NCI-H1417 (cell line): ENCODE data around the gene INSRR.

Experiments used
- DNase-seq, 3 experiments: peaks; one replicate each; lab custom pipeline; 2025; lab: John Stamatoyannopoulos, UW

INSRR gene

DNA sequence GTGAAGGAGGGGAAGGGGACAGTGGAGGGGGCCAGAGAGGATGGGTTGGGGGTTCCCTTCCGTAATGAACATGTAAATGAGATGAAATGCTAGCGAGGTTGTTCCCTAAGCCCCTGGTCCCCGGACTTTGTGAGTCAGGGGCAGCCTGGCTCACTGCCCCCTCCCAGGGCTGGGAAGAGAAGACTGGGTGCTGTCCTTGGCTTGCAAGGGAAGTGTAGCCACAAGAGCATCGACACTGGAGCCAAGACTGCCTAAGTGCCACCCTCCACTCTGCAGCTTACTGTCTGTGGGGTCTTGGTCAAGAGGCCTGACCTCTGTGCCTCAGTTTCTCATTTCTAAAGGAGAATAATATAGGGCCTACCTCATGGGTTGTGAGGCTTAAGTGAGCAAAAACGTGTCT is 35.1 kb upstream of the INSRR start:
- DNase-seq = no peak

DNA sequence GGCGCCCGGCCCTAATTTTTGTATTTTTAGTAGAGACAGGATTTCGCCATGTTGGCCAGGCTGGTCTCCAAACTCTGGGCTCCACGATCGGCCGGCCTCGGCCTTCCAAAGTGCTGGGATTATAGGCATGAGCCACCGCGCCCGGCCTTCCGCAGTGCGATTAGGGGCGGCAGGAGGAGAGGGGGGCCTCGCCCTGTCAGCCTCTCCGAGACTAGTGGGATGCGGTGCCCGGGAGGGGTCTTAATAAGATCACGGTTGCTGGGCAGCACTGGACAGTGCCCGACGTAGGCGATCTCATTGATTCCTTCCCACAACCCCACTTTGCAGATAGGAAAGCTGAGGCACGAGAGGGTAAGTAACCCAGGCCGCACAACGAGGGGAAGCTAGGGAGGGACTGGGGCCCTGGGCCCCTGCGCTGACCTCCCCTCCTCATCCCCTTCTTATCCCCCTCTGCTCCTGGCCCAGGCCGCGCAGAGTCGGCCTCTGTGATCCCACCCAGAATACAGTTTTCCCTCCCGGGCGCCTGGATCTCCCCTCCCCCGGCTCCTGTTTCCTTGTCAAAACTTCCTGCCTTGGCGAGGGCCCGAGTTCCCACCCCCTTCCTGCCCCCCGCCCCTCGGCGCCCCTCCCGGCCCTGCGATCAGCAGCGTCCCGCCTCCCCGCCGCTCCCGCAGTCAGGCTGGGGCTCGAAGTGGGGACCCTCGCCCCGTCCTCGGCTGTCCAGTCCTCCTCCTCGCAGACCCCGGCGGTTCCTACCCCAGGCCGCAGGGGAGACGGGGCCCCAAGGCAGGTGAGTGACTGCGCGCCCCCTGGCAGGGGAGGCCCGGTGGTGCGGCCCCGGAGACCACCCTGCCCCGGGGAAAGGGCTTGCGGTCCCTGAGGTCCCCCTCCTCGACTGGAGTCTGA is 34.4 kb upstream of the INSRR start, which contains the start of gene PEAR1:
Gene PEAR1 (plus strand): TSS at position 671 of the 906 bp plus-strand sequence. CDS start 10,209 bp downstream, outside the sequence.
- no peak for DNase-seq

DNA sequence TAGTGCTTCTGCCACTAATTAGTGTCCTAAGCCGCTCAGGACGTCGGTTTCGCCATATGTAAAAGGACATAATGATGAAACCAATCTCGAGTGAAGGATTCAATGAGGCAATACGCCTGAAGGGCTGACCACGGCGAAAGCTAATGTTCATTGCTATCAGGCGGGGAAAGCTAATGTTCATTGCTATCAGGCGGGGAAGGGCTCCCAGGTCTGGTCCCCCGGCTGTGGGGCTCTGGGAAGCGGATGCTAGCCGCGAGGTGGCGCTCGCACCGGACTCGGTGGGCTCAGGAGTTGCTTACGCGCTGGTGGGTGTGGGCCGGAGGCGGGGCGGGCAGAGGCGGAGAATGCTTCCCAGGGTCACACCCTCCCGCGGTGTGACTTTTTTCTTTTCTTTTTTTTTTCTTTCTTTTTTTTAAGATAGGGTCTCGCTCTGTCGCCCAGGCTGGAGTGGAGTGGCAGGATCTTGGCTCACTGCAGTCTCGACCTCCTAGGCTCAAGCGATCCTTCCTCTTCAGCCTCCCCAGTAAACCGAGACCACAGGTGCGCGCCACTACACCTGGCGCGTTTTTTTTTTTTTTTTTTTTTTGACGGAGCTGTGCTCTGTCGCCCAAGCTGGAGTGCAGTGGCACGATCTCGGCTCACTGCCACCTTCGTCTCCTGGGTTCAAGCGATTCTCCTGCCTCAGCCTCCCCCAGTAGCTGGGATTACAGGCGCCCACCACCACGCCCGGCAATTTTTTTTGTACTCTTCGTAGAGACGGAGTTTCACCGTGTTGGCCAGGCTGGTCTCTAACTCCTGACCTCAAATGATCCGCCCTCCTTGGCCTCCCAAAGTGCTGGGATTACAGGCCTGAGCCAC is 33.5 kb upstream of the INSRR start:
- peak; percentile 74 to 92 (median 86) for DNase-seq

DNA sequence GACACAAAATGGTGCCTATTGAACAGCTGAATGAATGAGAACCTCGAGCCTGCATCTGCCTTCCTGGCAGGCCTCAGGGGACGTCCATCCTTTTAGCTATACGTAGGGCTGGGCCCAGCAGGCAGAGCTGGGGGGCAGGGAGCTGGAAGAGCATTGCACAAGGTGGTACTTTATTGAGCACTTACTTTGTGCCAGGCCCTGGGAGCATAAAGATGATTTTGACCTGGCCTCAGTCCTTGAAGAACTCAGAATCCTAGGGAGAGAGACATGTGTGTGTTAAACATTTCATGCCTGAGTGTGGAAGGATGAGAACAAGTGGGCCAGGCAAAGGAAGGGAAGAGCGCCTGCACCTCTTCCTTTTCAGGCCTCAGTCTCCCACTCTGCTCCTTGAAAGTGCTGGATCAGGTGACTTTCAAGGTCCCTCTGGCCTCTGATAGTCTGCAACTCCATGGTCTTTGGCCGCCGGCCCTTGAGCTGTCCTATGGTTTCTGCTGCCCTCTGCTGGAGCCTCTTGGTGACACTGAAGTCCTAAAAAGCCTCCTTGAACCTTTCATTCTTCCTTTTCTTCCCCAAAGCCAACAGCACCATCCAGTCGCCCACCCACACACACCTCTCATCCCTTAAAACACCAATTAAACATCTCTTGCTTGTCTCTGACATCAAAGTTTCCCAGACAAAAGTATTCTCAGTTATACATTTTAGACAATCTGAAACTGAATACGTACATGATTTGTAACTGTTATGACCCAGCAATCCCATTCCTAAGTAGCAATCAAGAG is 31.1 kb upstream of the INSRR start:
- DNase-seq = peak; percentile 63 to 93 (median 88)

DNA sequence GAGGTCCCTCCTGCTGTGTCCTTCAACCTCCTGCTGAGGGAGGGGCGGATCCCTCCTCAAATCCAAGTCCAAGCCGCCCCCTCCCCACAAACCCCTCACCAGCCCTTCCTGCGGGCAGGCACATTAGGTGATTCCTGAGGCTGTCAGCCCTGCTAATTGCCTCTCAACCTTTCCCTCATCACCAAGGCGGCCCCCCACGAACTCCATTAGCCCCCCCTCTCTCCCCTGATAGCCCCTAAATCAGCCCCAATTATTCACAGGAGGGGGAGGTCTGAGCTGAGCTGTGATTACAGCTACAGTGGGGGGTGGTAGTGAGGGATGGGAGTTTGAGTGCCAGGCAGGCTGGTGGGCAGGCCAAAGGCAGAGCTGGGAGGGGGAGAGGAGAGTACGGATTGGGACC is 28.8 kb upstream of the INSRR start:
- DNase-seq = peak in 2 of 3 experiments; percentile 53 to 81

DNA sequence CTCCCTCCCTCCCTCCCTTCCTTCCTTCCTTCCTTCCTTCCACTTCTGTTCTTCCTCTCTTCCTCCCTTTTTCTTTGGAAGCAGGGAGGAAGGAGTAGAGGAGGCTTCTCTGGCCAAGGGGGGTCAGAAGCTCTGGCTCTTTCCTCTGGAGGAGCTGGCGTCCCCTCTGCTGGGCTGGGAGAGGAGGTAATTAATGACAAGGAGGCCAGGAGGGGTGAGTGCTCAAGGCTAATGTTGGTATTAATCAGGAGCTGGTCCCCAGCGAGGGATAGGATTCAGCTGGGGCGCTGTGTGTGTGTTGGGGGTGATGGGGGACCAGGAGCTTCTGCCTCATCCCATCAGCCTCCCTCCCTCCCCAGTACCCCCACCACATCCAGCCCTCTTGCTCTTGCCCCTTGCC is 28.4 kb upstream of the INSRR start:
- peak in 2 of 3 experiments; percentile 53 to 78 for DNase-seq

DNA sequence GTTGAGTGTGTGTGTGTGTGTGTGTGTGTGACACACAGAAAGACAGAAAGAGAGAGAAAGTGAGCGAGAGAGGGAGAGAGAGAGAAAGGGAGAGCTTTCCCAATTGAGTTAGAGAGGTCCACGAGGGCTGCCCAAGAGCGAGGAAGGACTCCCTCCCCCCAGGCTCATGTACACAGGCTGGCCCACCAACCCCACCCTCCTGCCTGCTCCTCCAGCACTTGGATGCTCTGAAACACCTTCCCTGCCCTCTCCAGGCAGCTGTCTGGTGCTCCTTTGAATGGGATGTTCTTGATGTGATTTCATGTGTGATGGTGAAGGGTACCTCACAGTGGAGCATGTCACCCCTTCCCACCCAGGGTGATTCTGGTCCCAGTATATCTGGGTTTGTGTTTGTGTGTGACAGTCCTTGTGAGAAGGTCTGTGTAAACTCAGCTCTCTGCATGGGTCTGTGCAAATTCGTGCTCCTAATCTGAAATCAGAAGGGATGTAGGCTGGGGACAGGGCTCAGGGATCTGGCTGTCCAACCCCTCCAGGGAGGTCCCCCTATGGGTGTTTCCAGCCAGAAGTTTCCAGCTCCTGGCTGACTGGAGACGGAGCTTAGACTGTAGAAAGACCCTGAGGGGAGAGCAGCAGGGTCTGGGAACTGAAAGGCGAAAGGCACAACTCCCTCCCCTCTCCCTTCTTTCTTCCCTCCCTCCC is 27.8 kb upstream of the INSRR start:
- DNase-seq = peak in 2 of 3 experiments; percentile 26 to 49

DNA sequence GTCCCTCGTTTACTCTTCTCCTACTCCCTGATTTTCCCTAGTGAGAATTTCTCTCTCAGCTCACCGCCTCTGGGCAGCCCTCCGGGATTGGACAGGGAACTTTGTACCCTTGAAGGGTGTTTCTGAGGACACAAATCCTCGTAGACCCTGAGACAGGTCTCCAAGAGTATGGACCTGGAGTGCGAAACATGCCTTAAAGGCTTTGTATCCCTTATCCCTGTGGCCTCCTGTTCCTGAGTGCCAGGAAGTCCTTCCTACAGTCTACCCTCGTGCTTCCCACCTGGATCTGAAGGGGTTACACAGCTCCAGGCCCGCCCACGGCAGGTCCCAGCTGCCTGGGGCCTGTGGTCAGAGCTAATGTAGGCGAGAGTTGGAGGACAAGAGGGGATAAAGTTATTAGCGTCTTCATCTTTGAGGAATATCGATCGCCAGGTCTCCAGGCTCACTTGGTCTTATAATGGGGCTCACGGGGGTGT is 27.0 kb upstream of the INSRR start:
- DNase-seq = no peak

DNA sequence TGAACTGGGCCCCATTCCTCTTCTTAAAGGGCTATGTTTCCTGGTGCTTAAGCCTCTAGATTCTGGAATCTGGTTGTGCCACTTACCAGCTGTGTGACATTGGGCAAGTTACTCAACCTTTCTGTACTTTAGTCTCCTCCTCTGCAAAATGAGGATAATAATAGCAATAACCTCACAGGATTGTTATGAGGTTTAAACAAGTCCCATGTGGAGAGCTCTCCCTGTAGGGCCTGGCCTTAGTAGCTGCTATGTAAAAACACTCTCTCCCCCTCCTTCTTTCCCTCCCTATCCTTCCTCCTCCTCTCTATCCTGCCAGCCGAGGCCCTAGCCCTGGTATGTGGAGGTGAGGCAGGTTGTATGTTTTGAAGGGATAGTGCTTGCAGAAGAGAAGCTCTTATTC is 26.4 kb upstream of the INSRR start:
- no peak for DNase-seq

DNA sequence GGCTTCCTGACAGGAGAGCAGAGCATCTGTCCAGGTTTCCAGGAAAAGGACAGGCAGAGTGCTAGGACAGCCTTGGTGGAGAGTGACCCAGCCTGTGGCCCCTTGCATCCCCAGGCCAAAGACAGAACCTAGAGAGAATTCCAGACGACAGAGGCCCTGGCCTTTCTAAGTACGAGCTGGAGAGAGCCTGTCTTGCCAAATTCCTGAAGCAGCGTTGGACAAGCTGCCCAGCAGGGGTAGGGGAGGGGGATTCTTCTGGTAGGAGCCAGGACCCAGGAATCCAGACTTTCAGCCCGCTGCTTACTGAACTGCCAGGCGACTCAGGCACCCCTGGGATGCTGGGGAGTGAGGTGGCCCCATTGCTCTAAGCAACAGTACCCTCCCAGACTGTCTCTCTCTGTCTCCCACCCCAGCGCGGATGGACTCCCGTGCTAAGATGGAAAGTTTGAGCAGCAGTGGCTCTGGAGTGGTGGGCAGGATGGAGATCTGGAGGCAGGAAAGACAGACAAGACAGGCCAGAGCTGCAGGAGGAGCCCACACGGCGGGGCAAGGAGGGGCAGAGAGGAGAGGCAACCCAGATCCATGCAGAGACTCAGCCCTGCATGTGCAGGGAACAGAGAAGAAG is 25.8 kb upstream of the INSRR start:
- DNase-seq = no peak

DNA sequence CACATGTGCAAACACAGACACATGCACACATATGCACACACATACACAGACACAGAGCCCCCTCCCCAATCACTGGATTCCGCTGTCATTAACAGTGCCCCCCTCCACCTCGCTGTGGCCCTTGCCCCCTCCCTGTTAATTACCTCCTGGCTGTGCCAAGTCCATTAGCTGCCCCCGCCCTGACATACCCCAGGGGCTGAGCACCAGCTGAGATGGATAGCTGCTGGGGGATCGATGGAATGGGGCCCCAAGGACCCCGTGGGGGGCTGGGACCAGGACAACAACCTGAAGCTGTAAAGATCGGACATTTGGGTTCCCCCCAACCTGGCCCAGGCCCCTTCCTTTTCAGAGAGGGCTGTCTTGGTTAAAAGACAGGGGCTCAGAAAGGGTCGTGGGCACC is 25.0 kb upstream of the INSRR start:
- no peak for DNase-seq

DNA sequence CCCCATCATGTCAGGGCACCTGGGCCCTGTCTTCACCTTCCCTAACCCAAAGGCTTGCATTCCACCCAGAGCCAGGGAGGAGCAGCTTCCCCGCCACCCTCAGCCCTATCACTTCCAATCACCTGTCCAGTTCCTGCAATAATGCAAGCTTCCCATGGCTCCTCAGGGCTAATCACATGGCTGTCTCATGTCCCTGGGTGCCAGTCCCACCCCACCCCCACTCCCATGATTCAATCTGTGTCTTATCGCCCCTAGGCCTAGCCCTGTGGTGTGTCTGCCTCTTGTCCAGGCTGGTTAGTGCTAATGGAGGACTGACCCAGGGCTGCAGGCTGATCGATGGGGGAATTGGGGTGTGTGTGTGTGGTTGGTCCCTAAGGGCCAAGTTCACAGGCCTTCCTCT is 23.6 kb upstream of the INSRR start:
- DNase-seq = no peak

DNA sequence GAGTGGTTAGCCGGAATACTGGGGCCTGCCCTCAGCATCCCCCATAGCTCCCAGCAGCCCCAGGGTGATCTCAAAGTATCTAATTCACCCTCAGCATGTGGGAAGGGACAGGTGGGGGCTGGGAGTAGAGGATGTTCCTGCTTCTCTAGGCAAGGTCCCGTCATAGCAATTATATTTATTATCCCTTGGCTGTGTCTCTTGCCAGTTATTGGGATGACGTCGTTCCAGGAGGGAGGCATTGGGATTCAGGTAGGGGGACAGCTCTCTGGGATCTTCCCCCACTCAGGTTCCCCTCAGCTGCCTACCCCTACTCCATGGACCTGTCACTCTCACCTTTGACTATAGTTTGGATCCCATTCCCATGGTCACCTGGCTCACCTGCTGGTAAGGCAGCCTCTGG is 22.7 kb upstream of the INSRR start:
- DNase-seq = no peak

DNA sequence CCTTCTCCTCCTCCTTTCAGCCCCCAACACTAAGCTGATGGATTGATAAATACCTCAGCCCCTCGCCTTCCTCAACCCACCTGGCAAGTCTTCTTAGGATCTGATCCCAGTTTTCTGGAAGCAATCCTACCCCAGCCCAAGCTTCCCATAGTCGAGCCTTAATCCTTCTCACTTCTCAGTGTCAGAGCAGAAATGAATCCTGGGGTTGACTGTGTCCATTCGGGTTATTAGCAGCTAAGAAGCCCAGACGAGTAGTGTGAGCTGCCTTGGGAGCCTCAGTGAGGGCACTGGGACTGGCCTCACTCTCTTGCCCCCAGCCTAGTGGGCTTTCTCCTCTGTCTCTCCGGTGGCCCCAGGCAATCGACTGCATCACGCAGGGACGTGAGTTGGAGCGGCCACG is 22.2 kb upstream of the INSRR start:
- no peak for DNase-seq

DNA sequence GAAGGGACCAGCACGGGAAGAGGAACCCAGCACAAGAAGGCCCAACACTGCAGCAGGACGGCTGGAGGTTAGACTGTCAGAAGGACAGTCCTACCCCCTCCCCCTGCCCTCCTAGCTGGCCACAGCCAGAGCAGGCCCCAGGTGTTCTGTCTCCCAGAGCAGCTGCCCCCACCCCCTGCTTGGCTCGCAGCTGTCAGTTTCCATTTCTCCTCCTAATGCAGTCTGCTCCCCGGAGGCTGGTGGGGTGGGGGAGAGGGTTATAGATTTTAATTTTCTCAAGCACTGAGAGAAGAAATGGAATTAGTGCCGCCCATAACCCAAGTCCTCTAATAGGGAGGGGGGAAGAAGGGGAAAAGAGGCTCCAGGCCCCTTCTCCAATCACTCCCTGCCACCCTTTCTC is 21.6 kb upstream of the INSRR start:
- DNase-seq = no peak

DNA sequence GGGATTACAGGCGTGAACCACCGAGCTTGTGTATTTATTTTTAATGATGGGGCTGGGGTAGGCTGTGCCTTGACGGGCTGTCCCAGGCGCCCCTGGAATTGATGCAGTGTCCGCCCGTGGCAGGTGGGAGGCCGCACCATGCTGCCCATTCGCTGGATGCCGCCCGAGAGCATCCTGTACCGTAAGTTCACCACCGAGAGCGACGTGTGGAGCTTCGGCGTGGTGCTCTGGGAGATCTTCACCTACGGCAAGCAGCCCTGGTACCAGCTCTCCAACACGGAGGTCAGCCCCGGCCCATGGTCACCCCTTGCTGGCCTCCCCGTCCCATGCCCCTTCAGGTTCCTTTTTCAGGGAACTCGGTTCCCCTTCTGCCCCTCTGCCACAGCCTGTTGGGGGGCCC is 21.0 kb upstream of the INSRR start:
- DNase-seq = no peak

DNA sequence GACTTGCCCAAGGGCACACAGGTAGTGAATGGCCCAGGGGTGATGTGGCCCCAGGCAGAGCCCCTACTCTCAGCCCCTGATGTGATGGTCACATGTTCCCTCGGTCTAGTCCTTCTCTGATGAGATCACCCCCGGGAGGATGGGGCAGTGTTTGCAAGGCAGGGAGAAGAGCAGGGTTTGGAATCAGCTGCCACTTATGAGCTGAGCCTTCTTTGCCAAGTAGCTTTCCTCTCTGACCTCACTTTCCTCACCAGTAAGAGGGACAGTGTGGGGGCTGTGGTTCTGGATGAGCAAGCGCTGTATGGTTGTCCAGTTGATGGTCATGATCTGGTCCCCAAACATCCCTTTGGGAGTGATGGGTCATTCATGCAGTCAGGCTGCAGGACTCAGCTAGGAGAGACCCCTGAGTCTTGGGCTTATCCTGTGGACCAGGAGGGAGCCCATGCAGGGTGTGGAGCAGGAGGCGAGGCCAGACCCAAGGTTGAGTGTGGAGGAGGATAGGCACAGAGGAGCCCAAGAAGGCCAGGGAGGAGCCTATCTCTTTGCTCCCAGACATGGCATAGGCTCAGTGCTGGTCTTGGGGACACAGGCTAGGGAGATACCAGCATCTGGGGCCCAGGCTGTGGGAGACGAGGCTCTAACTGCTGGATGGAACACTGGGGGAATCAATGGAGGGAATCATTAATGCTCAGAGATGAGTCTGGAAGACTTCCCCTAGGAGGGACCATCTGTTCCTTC is 18.7 kb upstream of the INSRR start:
- DNase-seq = no peak

DNA sequence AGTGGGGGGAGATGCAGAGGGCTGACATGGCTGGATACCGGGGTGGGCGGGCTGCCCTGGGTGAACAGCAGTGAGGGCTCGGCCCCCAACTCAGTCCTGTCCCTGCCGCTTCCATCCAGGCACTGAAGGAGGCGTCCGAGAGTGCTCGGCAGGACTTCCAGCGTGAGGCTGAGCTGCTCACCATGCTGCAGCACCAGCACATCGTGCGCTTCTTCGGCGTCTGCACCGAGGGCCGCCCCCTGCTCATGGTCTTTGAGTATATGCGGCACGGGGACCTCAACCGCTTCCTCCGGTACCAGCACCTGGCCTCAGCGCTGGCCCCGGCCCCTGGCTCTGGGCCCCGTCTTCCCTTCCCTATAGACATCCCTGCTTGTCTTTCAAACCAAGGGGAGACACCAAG is 17.4 kb upstream of the INSRR start:
- no peak for DNase-seq

DNA sequence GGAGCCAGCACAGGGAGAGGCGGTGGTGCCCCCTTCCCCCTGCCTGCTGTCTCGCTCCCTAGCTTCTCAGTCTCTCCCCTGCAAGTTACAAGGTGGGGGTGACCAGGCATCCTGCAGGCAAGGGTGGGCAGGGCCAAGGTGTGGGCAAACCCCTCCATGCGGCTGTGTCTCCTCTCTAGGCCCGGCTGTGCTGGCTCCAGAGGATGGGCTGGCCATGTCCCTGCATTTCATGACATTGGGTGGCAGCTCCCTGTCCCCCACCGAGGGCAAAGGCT is 16.4 kb upstream of the INSRR start:
- no peak for DNase-seq

DNA sequence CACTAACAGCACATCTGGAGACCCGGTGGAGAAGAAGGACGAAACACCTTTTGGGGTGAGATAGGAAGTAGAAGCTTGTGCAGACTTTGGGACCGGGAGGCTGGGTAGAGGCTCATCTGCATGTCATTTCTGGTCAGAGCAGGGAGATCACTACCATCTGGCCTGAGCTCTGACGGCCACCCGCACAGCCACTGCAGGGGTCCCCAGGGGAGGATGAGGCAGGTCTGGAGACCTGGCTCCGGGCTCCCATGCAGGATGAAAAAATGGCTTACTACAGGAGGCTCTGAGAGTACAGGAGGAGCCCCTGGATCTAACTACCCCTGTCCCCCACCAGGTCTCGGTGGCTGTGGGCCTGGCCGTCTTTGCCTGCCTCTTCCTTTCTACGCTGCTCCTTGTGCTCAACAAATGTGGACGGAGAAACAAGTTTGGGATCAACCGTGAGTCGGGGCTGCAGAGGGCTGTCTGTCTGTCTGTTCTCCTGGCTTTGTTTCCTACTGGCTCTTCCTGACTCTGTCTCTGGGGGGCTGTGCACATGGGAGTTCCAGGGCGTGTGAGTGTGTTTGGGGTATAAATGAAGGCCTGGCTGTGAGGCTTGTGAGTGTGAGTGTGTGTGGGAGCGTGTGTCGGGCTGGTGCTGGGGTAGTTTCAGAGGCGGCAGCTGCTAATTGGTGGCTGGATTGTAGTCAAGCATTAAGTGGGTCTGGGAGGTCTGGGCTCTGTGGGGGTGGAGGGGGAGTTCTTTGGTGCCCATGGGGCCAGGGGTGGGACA is 15.8 kb upstream of the INSRR start:
- DNase-seq = no peak
